IMR-90 (cell line): Measurements from ENCODE around the gene VGF. TPM values are rescaled to one million over a fixed set of nuclear protein-coding genes. Genes with fewer than 3 reads are reported as not detected.
"Not testable (repeated sequence)": the region's sequence is repeated elsewhere in the genome, so short reads cannot be mapped to it uniquely, and the experiment has no call there.

Source experiments
- ATAC-seq: fragments of 200-7000 bp; cut with Tn5 transposase; 2 replicates; pipeline ENCODE4 v1.9.1; 2020; ENCODE audit warnings: low read depth, mild to moderate bottlenecking, moderate library complexity
- BruUV-seq: library from RNA; stranded (reverse); fragments of 400-500 nt; replicated peaks from 2 replicates; lab custom pipeline; 2021; lab: Mats Ljungman, UMichigan
- CTCF ChIA-PET: fragments of 300-600 bp; formaldehyde crosslinking; extraction: SDS; loops from one replicate; lab custom pipeline; 2021; ENCODE audit warnings: antibody characterized with exemption; lab: Yijun Ruan, JAX
- POLR2A ChIA-PET: fragments of 300-600 bp; sonication (Branson Sonifier 250); formaldehyde crosslinking; loops from one replicate; lab custom pipeline; 2022; ENCODE audit warnings: antibody characterized with exemption; ENCODE audit not compliant: unreplicated experiment; lab: Charles Lee
- DNase-seq: peaks from one replicate; pipeline ENCODE4 v3.0.0; 2013
- H2AFZ ChIP-seq: replicated peaks from 2 replicates; pipeline ENCODE3; 2013; ENCODE audit warnings: low read length, mild to moderate bottlenecking; ENCODE audit not compliant: poor library complexity
- H2AK5ac ChIP-seq: 2 replicates; pipeline ENCODE4 v1.6.1; 2013; ENCODE audit warnings: low read depth, low read length, inconsistent platforms
- H2AK9ac ChIP-seq: replicated peaks from 2 replicates; pipeline ENCODE3; 2013; ENCODE audit warnings: mild to moderate bottlenecking, low read depth, low read length, moderate library complexity; ENCODE audit not compliant: poor library complexity
- H2BK120ac ChIP-seq: 2 replicates; pipeline ENCODE4 v1.6.1; 2013; ENCODE audit warnings: low read depth, low read length, inconsistent platforms
- H2BK15ac ChIP-seq: 3 replicates; pipeline ENCODE4 v1.6.1; 2013; ENCODE audit warnings: low read depth, low read length, inconsistent platforms
- H2BK20ac ChIP-seq: 2 replicates; pipeline ENCODE4 v1.6.1; 2013; ENCODE audit warnings: low read depth, mild to moderate bottlenecking, inconsistent platforms, low read length, moderate library complexity
- H2BK5ac ChIP-seq: 2 replicates; pipeline ENCODE4 v1.6.1; 2013; ENCODE audit warnings: mild to moderate bottlenecking, low read depth, low read length, inconsistent platforms; ENCODE audit not compliant: poor library complexity, severe bottlenecking
- H3K14ac ChIP-seq: replicated peaks from 2 replicates; pipeline ENCODE4 v1.6.1; 2013; ENCODE audit warnings: low read depth, low read length, inconsistent platforms
- H3K18ac ChIP-seq: 2 replicates; pipeline ENCODE4 v1.6.1; 2013; ENCODE audit warnings: low read depth, low read length, control low read depth
- H3K23ac ChIP-seq: 2 replicates; pipeline ENCODE4 v1.6.1; 2013; ENCODE audit warnings: low read depth, low read length, inconsistent platforms
- H3K27ac ChIP-seq: 2 replicates; pipeline ENCODE4 v1.5.1; 2013; ENCODE audit warnings: mild to moderate bottlenecking, control low read depth, low read length; ENCODE audit not compliant: insufficient read depth
- H3K27me3 ChIP-seq: 2 replicates; pipeline ENCODE4 v1.6.1; 2013; ENCODE audit warnings: low read length; ENCODE audit not compliant: control insufficient read depth, insufficient read depth
- H3K36me3 ChIP-seq: 2 replicates; pipeline ENCODE4 v1.6.1; 2013; ENCODE audit warnings: low read length, mixed read lengths; ENCODE audit not compliant: control insufficient read depth, insufficient read depth
- H3K4ac ChIP-seq: 2 replicates; pipeline ENCODE4 v1.6.1; 2013; ENCODE audit warnings: low read depth, low read length, inconsistent platforms
- H3K4me1 ChIP-seq: 2 replicates; pipeline ENCODE4 v1.6.1; 2013; ENCODE audit warnings: low read length, mixed read lengths; ENCODE audit not compliant: control insufficient read depth, insufficient read depth
- H3K4me2 ChIP-seq: 2 replicates; pipeline ENCODE4 v1.6.1; 2013; ENCODE audit warnings: low read depth, mild to moderate bottlenecking, control low read depth, low read length, moderate library complexity
- H3K4me3 ChIP-seq: 2 replicates; pipeline ENCODE4 v1.5.1; 2013; ENCODE audit warnings: low read depth, mild to moderate bottlenecking, control low read depth, low read length, moderate library complexity; ENCODE audit not compliant: insufficient read depth
- H3K56ac ChIP-seq: 2 replicates; pipeline ENCODE4 v1.6.1; 2013; ENCODE audit warnings: low read length, inconsistent platforms; ENCODE audit not compliant: insufficient read depth; ENCODE audit errors: extremely low read depth
- H3K79me1 ChIP-seq, 2 experiments: 2 replicates each; pipeline ENCODE4 v1.6.1; 2013; ENCODE audit warnings: low read length in 2 of 2, inconsistent platforms in 1 of 2, low read depth in 1 of 2
- H3K9ac ChIP-seq: 2 replicates; pipeline ENCODE4 v1.6.1; 2013; ENCODE audit warnings: low read depth, low read length, control low read depth
- H3K9me1 ChIP-seq: 2 replicates; pipeline ENCODE4 v1.6.1; 2013; ENCODE audit warnings: low read length, inconsistent platforms; ENCODE audit not compliant: insufficient read depth
- H3K9me3 ChIP-seq: 2 replicates; pipeline ENCODE4 v1.6.1; 2013; ENCODE audit warnings: low read length; ENCODE audit not compliant: control insufficient read depth, insufficient read depth
- H4K20me1 ChIP-seq: 2 replicates; pipeline ENCODE4 v1.6.1; 2013; ENCODE audit warnings: low read length, inconsistent platforms; ENCODE audit not compliant: insufficient read depth
- H4K5ac ChIP-seq: 2 replicates; pipeline ENCODE4 v1.6.1; 2013; ENCODE audit warnings: mild to moderate bottlenecking, low read depth, low read length, control low read depth
- H4K8ac ChIP-seq, 2 experiments: 2 replicates each; pipeline ENCODE4 v1.6.1; 2013; ENCODE audit warnings: low read depth in 2 of 2, low read length in 2 of 2, control low read depth in 1 of 2, inconsistent platforms in 1 of 2
- H4K91ac ChIP-seq: 2 replicates; pipeline ENCODE4 v1.6.1; 2013; ENCODE audit warnings: low read depth, low read length, inconsistent platforms; ENCODE audit not compliant: insufficient read depth
- WGBS, 2 experiments: methylation state at CpG; one replicate each; pipeline versions ENCODE4 v1.1.5 to v1.1.7; 2013; ENCODE audit warnings: missing lambda C conversion rate in 2 of 2; ENCODE audit not compliant: insufficient read length in 1 of 2; ENCODE audit errors: extremely low coverage in 2 of 2; 5-methylcytosine and 5-hydroxymethylcytosine counted together
- dilution Hi-C: fragments of 300-500 bp; cut with HindIII; formaldehyde crosslinking; loops from one replicate; pipeline ENCODE4 v1.14.3; 2018; ENCODE audit warnings: low sequenced_read_pairs; ENCODE audit not compliant: unreplicated experiment
- in situ Hi-C: fragments of 300-500 bp; cut with MboI; formaldehyde crosslinking; loops from 3 replicates; pipeline ENCODE4 v1.14.3; 2019; ENCODE audit warnings: low sequenced_read_pairs, inconsistent platforms, mixed read lengths
- intact Hi-C: fragments of 100-400 bp; cut with micrococcal nuclease; formaldehyde crosslinking; loops from 2 replicates; pipeline ENCODE4 v1.10.0; 2022
- polyA plus RNA-seq, 3 experiments: library from polyadenylated mRNA; depleted of rRNA; stranded (reverse); fragments of >200 nt; gene quantifications; 2 replicates each; pipeline ENCODE4 v1.2.3, GENCODE V29; 2012; ENCODE audit warnings: low replicate concordance in 1 of 3
- total RNA-seq: library from RNA; depleted of rRNA; stranded (reverse); fragments of >200 nt; gene quantifications from 2 replicates; pipeline ENCODE4 v1.2.3, GENCODE V29; 2012

The VGF gene
- total and polyA plus RNA-seq, 2 of the 4 experiments (the other 2 are of a cell fraction), result 0.18 to 0.50 TPM

DNA sequence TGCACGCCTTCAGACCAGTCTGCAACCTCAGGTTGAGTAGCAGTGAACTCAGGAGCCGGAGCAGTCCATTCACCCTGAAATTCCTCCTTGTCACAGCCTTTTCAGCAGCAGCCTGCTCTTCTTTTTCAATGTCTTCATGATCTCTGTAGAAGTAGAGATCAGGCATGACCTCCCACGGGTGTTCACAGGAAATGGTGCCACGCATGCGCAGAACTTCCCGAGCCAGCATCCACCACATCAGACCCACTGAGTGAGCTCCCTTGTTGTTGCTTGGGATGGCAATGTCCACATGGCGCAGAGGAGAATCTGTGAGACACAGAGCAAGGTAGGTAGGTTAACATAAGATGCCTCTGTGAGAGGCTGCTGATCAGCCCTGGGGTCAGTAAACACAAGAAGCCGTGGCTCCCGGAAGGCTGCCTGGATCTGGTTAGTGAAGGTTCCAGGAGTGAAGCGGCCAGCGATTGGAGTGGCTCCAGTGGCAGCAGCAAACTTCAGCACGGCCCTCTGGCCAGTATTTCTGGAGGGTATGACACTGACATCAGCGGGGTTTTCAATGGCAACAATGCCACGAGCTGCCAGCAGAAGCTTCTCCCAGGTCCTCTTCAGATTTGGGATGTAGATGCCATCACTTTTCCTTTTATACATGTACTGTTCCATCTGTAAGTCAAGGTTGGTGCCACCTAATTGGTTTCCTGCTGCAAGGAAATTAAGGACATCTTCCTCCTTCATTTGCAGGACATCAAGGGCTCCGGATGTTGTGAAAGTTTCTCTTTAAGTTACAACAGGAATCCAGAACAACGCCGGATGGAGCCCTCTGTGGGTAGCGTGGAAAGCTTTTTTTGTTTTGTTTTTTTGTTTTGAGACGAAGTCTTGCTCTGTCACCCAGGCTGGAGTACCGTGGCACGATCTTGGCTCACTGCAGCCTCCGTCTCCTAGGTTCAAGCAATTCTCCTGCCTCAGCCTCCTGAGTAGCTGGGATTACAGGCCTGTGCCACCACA, 38.7 kb upstream of the VGF start:
- Histone ChIP-seq H3K36me3 (peaks cover 20% of the 10 kb centered on the region), H3K27me3 (peaks cover 37% of the 10 kb centered on the region)
- H3K56ac ChIP-seq, H4K20me1 ChIP-seq, H3K4ac ChIP-seq, H3K23ac ChIP-seq, ATAC-seq, H3K9me1 ChIP-seq, BruUV-seq, H2AK5ac ChIP-seq, H2BK5ac ChIP-seq, dilution Hi-C loops, H3K9me3 ChIP-seq, H3K4me2 ChIP-seq, H4K5ac ChIP-seq, H2BK120ac ChIP-seq, H2BK15ac ChIP-seq, H4K91ac ChIP-seq, H2AFZ ChIP-seq, H3K27ac ChIP-seq, DNase-seq, H3K9ac ChIP-seq, CTCF ChIA-PET, H2BK20ac ChIP-seq, H3K18ac ChIP-seq, in situ Hi-C loops, H2AK9ac ChIP-seq, H3K14ac ChIP-seq, H4K8ac ChIP-seq, intact Hi-C loops, H3K4me3 ChIP-seq, H3K79me1 ChIP-seq, H3K4me1 ChIP-seq: not testable (repeated sequence)
- POLR2A ChIA-PET, result interaction anchor here (0.5 kb wide), 1 partner anchor 313 kb away, joined by 3 read pairs; no protein-coding TSS in a partner anchor
- WGBS, 2 experiments, result 64% methylated on average over 5 of the region's 22 CpGs; no CpG with 5 or more reads in 1 of the 2 experiments
